Measurements from ENCODE around the gene NEDD9. TPM values are rescaled to one million over a fixed set of nuclear protein-coding genes. Genes with fewer than 3 reads are reported as not detected.

The NEDD9 gene
- total and polyA plus RNA-seq, 2 experiments from 2014 or later = 4.4 to 13.0 TPM

- H4K20me1 ChIP-seq (replicated peaks; ENCODE audit: insufficient read depth) = no peaks in the 10 kb centered on the region; the same call in 1 of the 2 replicates
- H3K27me3 Mint-ChIP-seq (ENCODE audit: insufficient read depth, low read depth, poor library complexity) = no peaks in the 10 kb centered on the region
- H3K4me2 ChIP-seq = no peak overlapping the region
- no peaks in the 10 kb centered on the region for H3F3A ChIP-seq (replicated peaks; ENCODE audit: low read depth)
- DNase-seq (ENCODE audit: low spot score) (no peak), ATAC-seq (no peak)
- H3K36me3 Mint-ChIP-seq (ENCODE audit: low read depth) = no peaks in the 10 kb centered on the region
- H3K4me1 ChIP-seq (ENCODE audit: insufficient read depth) = peaks cover 19% of the 10 kb centered on the region; the same call in 1 of the 2 replicates
- no peaks in the 10 kb centered on the region for H3K9me3 Mint-ChIP-seq
- no peak overlapping the region for H3K4me3 ChIP-seq
- H3K79me2 ChIP-seq (replicated peaks; ENCODE audit: insufficient read depth) = peaks cover 32% of the 10 kb centered on the region
- H3K36me3 ChIP-seq (ENCODE audit: insufficient read depth) = no peaks in the 10 kb centered on the region
- H3K27ac ChIP-seq (ENCODE audit: low read depth) = no peak overlapping the region
- no peaks in the 10 kb centered on the region for H3K27me3 ChIP-seq (ENCODE audit: insufficient read depth)
- no peak overlapping the region for H3K27ac Mint-ChIP-seq
- TF ChIP-seq EZH2phosphoT487 (IDR thresholded peaks at IDR 0.05; ENCODE audit: unreplicated experiment) (no peak), CREB1 (CRISPR knock-in tag; IDR thresholded peaks at IDR 0.05; ENCODE audit: low read depth) (no peak), ZNF114 (CRISPR knock-in tag; IDR thresholded peaks at IDR 0.05) (no peak), EZH2 (IDR thresholded peaks at IDR 0.05; ENCODE audit: low read depth, unreplicated experiment) (no peak), ZNF331 (CRISPR knock-in tag; IDR thresholded peaks at IDR 0.05; ENCODE audit: low read depth) (no peak), POLR2AphosphoS5 (IDR thresholded peaks at IDR 0.05; ENCODE audit: low read depth) (no peak), NANOG (IDR thresholded peaks at IDR 0.05; ENCODE audit: borderline replicate concordance) (no peak), CTCF (conservative IDR thresholded peaks at IDR 0.05; ENCODE audit: low read depth in 2 of 2) (no peak), JUNB (IDR thresholded peaks at IDR 0.05; ENCODE audit: unreplicated experiment) (no peak), REST (IDR thresholded peaks at IDR 0.05; ENCODE audit: unreplicated experiment) (no peak), ZNF462 (CRISPR knock-in tag; IDR thresholded peaks at IDR 0.05) (no peak), STAT1 (IDR thresholded peaks at IDR 0.05; ENCODE audit: unreplicated experiment) (no peak), ETS1 (IDR thresholded peaks at IDR 0.05) (no peak)
- peaks cover 31% of the 10 kb centered on the region for H3K4me1 Mint-ChIP-seq
- H3K4me3 Mint-ChIP-seq = no peak overlapping the region
- H3K9me2 ChIP-seq (ENCODE audit: insufficient read depth) = no peaks in the 10 kb centered on the region
- H2AFZ ChIP-seq = no peak overlapping the region
These were observed 9.8 kb downstream of the NEDD9 start for GRCh38 chr6:11222385-11223277.

All from GM23338 (cell line).